K562 (cell line): Measurements from ENCODE around the gene RUNX1.

Experiments used
- CBFB ChIP-seq: sonication (generic); formaldehyde crosslinking; IDR thresholded peaks from 2 replicates; pipeline ENCODE4 v1.4.0; 2020; ENCODE audit warnings: mild to moderate bottlenecking, missing genetic modification reagents
- CBX1 ChIP-seq: sonication (generic); IDR thresholded peaks from 2 replicates; pipeline ENCODE4 v1.6.1; 2016; ENCODE audit warnings: antibody characterized with exemption, low read depth, mild to moderate bottlenecking
- CEBPB ChIP-seq: fragments of 450-650 bp; IDR thresholded peaks from 2 replicates; pipeline ENCODE4 v1.6.1; 2016; ENCODE audit warnings: missing genetic modification characterization, missing compliant biosample characterization
- NEUROD1 ChIP-seq: fragments of 150-350 bp; IDR thresholded peaks from 2 replicates; pipeline ENCODE4 v1.6.1; 2014; ENCODE audit warnings: borderline replicate concordance, low read length, low read depth; ENCODE audit not compliant: partially characterized antibody
- POLR2A ChIP-seq: fragments of 450-650 bp; conservative IDR thresholded peaks from 2 replicates; pipeline ENCODE4 v1.6.1; 2016
- RNF2 ChIP-seq: sonication (generic); IDR thresholded peaks from 2 replicates; pipeline ENCODE4 v1.6.1; 2016
- SP1 ChIP-seq: sonication (generic); formaldehyde crosslinking; IDR thresholded peaks from 2 replicates; pipeline ENCODE4 v1.8.1; 2022; ENCODE audit warnings: mild to moderate bottlenecking, missing genetic modification reagents
- TEAD2 ChIP-seq: fragments of 450-650 bp; IDR thresholded peaks from 2 replicates; pipeline ENCODE4 v1.6.1; 2016; ENCODE audit warnings: missing genetic modification characterization, control low read depth, missing compliant biosample characterization
- ZKSCAN8 ChIP-seq: fragments of 200-800 bp; sonication (Bioruptor generic); IDR thresholded peaks from 2 replicates; pipeline ENCODE4 v1.6.1; 2016; ENCODE audit warnings: missing genetic modification characterization, missing compliant biosample characterization
- ZNF79 ChIP-seq: fragments of 250-450 bp; sonication (Bioruptor Pico); IDR thresholded peaks from 2 replicates; pipeline ENCODE4 v1.4.0; 2020; ENCODE audit warnings: low read depth, mild to moderate bottlenecking, moderate library complexity

DNA sequence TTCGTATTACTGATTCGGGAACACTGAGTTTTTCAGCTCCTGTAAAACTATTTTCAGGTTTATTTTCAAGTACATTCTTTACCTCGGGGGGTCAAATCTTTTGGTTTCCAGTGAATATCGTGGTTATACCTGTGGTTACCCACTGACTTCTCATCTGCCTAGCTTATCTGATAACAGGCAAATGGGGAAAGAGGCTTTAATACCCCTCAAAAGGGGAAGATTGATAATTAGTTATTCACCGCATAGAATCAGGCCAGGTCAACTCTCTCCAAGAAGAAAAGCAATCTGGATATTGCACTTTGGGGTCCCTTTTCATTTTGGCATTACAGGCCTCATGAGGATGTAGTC is 23.0 kb downstream of the RUNX1 start:
- TF ChIP-seq ZNF79 (no peak), TEAD2 (tag) (no peak), CBX1 (no peak), CEBPB (tag) (no peak), NEUROD1 (no peak), POLR2A (no peak), CBFB (CRISPR knock-in tag) (no peak), ZKSCAN8 (CRISPR knock-in tag) (no peak), RNF2 (no peak), SP1 (CRISPR knock-in tag) (no peak)
